Naive B cell (primary cell): ENCODE data around the gene GTF2H2C. TPM values are rescaled to one million over a fixed set of nuclear protein-coding genes. Genes with fewer than 3 reads are reported as not detected.
A peak's percentile ranks its signal among the peaks of the same experiment; 100 is the strongest.
"Not testable (repeated sequence)": the region's sequence is repeated elsewhere in the genome, so short reads cannot be mapped to it uniquely, and the experiment has no call there.

ENCODE experiments used
- ATAC-seq, 2 donors: fragments of 150-1000 bp; cut with Tn5 transposase; 2 replicates each; pipeline ENCODE4 v1.10.0; 2021; ENCODE audit warnings: low read depth in 2 of 2, mild to moderate bottlenecking in 2 of 2, moderate library complexity in 2 of 2
- DNase-seq: peaks from one replicate; pipeline ENCODE4 v3.0.0; 2022
- H3K27ac Mint-ChIP-seq, 6 donors: one replicate each; pipeline ENCODE4 v1.8.0; 2020 to 2022; ENCODE audit warnings: mild to moderate bottlenecking in 6 of 6, mixed read lengths in 6 of 6, moderate library complexity in 5 of 6, inconsistent platforms in 2 of 6
- H3K27me3 Mint-ChIP-seq, 3 donors: one replicate each; pipeline ENCODE4 v1.8.0; 2021 to 2022; ENCODE audit warnings: mixed read lengths in 3 of 3, mild to moderate bottlenecking in 1 of 3
- H3K36me3 Mint-ChIP-seq, 2 donors: one replicate each; pipeline ENCODE4 v1.8.0; 2020 to 2022; ENCODE audit warnings: mixed read lengths in 2 of 2, inconsistent platforms in 1 of 2, mild to moderate bottlenecking in 1 of 2
- H3K4me1 Mint-ChIP-seq, 3 donors: one replicate each; pipeline ENCODE4 v1.8.0; 2020 to 2022; ENCODE audit warnings: mixed read lengths in 3 of 3, inconsistent platforms in 1 of 3, mild to moderate bottlenecking in 1 of 3, moderate library complexity in 1 of 3
- H3K4me3 Mint-ChIP-seq, 8 donors: one replicate each; pipeline ENCODE4 v1.8.0; 2020 to 2022; ENCODE audit warnings: mild to moderate bottlenecking in 8 of 8, mixed read lengths in 8 of 8, moderate library complexity in 8 of 8, inconsistent platforms in 2 of 8
- H3K9me3 Mint-ChIP-seq, 7 donors: one replicate each; pipeline ENCODE4 v1.8.0; 2020 to 2022; ENCODE audit warnings: mixed read lengths in 7 of 7, mild to moderate bottlenecking in 5 of 7, inconsistent platforms in 2 of 7, moderate library complexity in 1 of 7
- polyA plus RNA-seq, 6 donors: library from polyadenylated mRNA; unstranded; fragments of 300-500 nt; fragmentation: Illumina TruSeq; gene quantifications; one replicate each; pipeline ENCODE4 v1.2.3, GENCODE V29; 2021; ENCODE audit warnings: low read depth in 6 of 6

The GTF2H2C gene
- polyA plus RNA-seq, result 10 to 100 TPM; 18.4 to 33.3 (median 25.5) TPM

- not testable (repeated sequence) for H3K36me3 Mint-ChIP-seq, H3K4me1 Mint-ChIP-seq, H3K9me3 Mint-ChIP-seq, H3K27me3 Mint-ChIP-seq
- ATAC-seq (peak; percentile 99), DNase-seq (peak; percentile 73)
- Mint-ChIP-seq H3K27ac (peak within 1 kb of the TSS; percentile 26 to 97 (median 91)), H3K4me3 (peak within 1 kb of the TSS; percentile 86 to 98 (median 96))
Observed at GRCh38 chr5:69559908-69560330, at the start of gene GTF2H2C. GTF2H2C (plus strand) TSS chr5:69560191; CDS start chr5:69565133, 4,942 bp downstream.

- no peaks in the 10 kb centered on the region for H3K36me3 Mint-ChIP-seq
- ATAC-seq (no peak), DNase-seq (no peak)
- H3K27me3 Mint-ChIP-seq, result peaks cover 0 to 4% (median 0%) of the 10 kb centered on the region in 3 donors
- H3K27ac Mint-ChIP-seq, result no peak overlapping the region
- peaks cover 0 to 4% (median 0%) of the 10 kb centered on the region in 7 donors for H3K9me3 Mint-ChIP-seq
- H3K4me1 Mint-ChIP-seq, result no peaks in the 10 kb centered on the region
- H3K4me3 Mint-ChIP-seq, result no peak overlapping the region
Observed at GRCh38 chr5:69510694-69511093, 49.3 kb upstream of the GTF2H2C start.

- Mint-ChIP-seq H3K27ac (no peak overlapping the region), H3K36me3 (no peaks in the 10 kb centered on the region), H3K27me3 (no peaks in the 10 kb centered on the region), H3K4me1 (no peaks in the 10 kb centered on the region), H3K4me3 (no peak overlapping the region), H3K9me3 (peaks cover 0 to 5% (median 0%) of the 10 kb centered on the region in 7 donors)
- no peak for DNase-seq
- no peak for ATAC-seq
Observed at GRCh38 chr5:69512740-69513260, 47.2 kb upstream of the GTF2H2C start.

GRCh38 chr5:69515570-69515969 is 44.4 kb upstream of the GTF2H2C start:
- DNase-seq, ATAC-seq, H3K27me3 Mint-ChIP-seq, H3K9me3 Mint-ChIP-seq, H3K27ac Mint-ChIP-seq, H3K4me1 Mint-ChIP-seq, H3K36me3 Mint-ChIP-seq, H3K4me3 Mint-ChIP-seq: not testable (repeated sequence)

- no peak for ATAC-seq
- no peak for DNase-seq
- Mint-ChIP-seq H3K4me1 (no peaks in the 10 kb centered on the region), H3K36me3 (no peaks in the 10 kb centered on the region), H3K9me3 (peaks cover 0 to 5% (median 0%) of the 10 kb centered on the region in 7 donors), H3K27ac (no peak overlapping the region), H3K4me3 (no peak overlapping the region), H3K27me3 (no peaks in the 10 kb centered on the region)
Observed at GRCh38 chr5:69516769-69517168, 43.2 kb upstream of the GTF2H2C start.

GRCh38 chr5:69517763-69518212 is 42.2 kb upstream of the GTF2H2C start:
- peaks cover 0 to 5% (median 0%) of the 10 kb centered on the region in 7 donors for H3K9me3 Mint-ChIP-seq
- DNase-seq, result no peak
- no peak overlapping the region for H3K27ac Mint-ChIP-seq
- no peaks in the 10 kb centered on the region for H3K27me3 Mint-ChIP-seq
- H3K4me3 Mint-ChIP-seq, result no peak overlapping the region
- no peak for ATAC-seq
- no peaks in the 10 kb centered on the region for H3K4me1 Mint-ChIP-seq
- H3K36me3 Mint-ChIP-seq, result no peaks in the 10 kb centered on the region

GRCh38 chr5:69519285-69519684 is 40.7 kb upstream of the GTF2H2C start:
- Mint-ChIP-seq H3K4me3 (no peak overlapping the region), H3K4me1 (no peaks in the 10 kb centered on the region), H3K27me3 (no peaks in the 10 kb centered on the region), H3K9me3 (peaks cover 0 to 4% (median 0%) of the 10 kb centered on the region in 7 donors), H3K36me3 (no peaks in the 10 kb centered on the region), H3K27ac (no peak overlapping the region)
- ATAC-seq, result no peak
- DNase-seq, result no peak

- Mint-ChIP-seq H3K27ac (no peak overlapping the region), H3K4me1 (no peaks in the 10 kb centered on the region), H3K36me3 (no peaks in the 10 kb centered on the region), H3K4me3 (no peak overlapping the region), H3K9me3 (peaks cover 0 to under 1% (median 0%) of the 10 kb centered on the region in 7 donors), H3K27me3 (peaks cover 0 to 6% (median 6%) of the 10 kb centered on the region in 3 donors)
- ATAC-seq, result no peak
- DNase-seq, result no peak
Observed at GRCh38 chr5:69522035-69522434, 38.0 kb upstream of the GTF2H2C start.

- no peak for ATAC-seq
- peaks cover 4 to 15% (median 12%) of the 10 kb centered on the region in 3 donors for H3K27me3 Mint-ChIP-seq
- DNase-seq, result no peak
- no peaks in the 10 kb centered on the region for H3K36me3 Mint-ChIP-seq
- no peaks in the 10 kb centered on the region for H3K4me1 Mint-ChIP-seq
- H3K27ac Mint-ChIP-seq, result no peak overlapping the region
- H3K4me3 Mint-ChIP-seq, result no peak overlapping the region
- H3K9me3 Mint-ChIP-seq, result no peaks in the 10 kb centered on the region
Observed at GRCh38 chr5:69525490-69525889, 34.5 kb upstream of the GTF2H2C start.

- Mint-ChIP-seq H3K4me1 (no peaks in the 10 kb centered on the region), H3K27me3 (peaks cover 4 to 21% (median 16%) of the 10 kb centered on the region in 3 donors), H3K4me3 (no peak overlapping the region), H3K36me3 (no peaks in the 10 kb centered on the region), H3K27ac (no peak overlapping the region), H3K9me3 (no peaks in the 10 kb centered on the region)
- no peak for DNase-seq
- ATAC-seq, result no peak
Observed at GRCh38 chr5:69526660-69527059, 33.3 kb upstream of the GTF2H2C start.

- H3K4me3 Mint-ChIP-seq, result no peak overlapping the region
- H3K27ac Mint-ChIP-seq, result no peak overlapping the region
- no peaks in the 10 kb centered on the region for H3K36me3 Mint-ChIP-seq
- H3K9me3 Mint-ChIP-seq, result no peaks in the 10 kb centered on the region
- DNase-seq (no peak), ATAC-seq (no peak)
- H3K27me3 Mint-ChIP-seq, result peaks cover 4 to 21% (median 16%) of the 10 kb centered on the region in 3 donors
- H3K4me1 Mint-ChIP-seq, result no peaks in the 10 kb centered on the region
Observed at GRCh38 chr5:69527128-69527770, 32.7 kb upstream of the GTF2H2C start.

GRCh38 chr5:69528035-69528434 is 32.0 kb upstream of the GTF2H2C start:
- peaks cover 4 to 21% (median 16%) of the 10 kb centered on the region in 3 donors for H3K27me3 Mint-ChIP-seq
- H3K9me3 Mint-ChIP-seq, result no peaks in the 10 kb centered on the region
- ATAC-seq (no peak), DNase-seq (no peak)
- H3K4me3 Mint-ChIP-seq, result no peak overlapping the region
- no peak overlapping the region for H3K27ac Mint-ChIP-seq
- H3K36me3 Mint-ChIP-seq, result no peaks in the 10 kb centered on the region
- no peaks in the 10 kb centered on the region for H3K4me1 Mint-ChIP-seq

- Mint-ChIP-seq H3K4me1 (no peaks in the 10 kb centered on the region), H3K36me3 (no peaks in the 10 kb centered on the region), H3K27ac (no peak overlapping the region), H3K27me3 (peaks cover 4 to 21% (median 16%) of the 10 kb centered on the region in 3 donors), H3K9me3 (no peaks in the 10 kb centered on the region), H3K4me3 (no peak overlapping the region)
- ATAC-seq (no peak), DNase-seq (no peak)
Observed at GRCh38 chr5:69528609-69529008, 31.4 kb upstream of the GTF2H2C start.
